ENCODE data around the gene GNG10. TPM values are rescaled to one million over a fixed set of nuclear protein-coding genes. Genes with fewer than 3 reads are reported as not detected.
"Not testable (repeated sequence)": the region's sequence is repeated elsewhere in the genome, so short reads cannot be mapped to it uniquely, and the experiment has no call there.

GNG10 gene
- total RNA-seq, 2 experiments from 2014 or later, result 14.3 to 17.2 TPM

- H3K27ac Mint-ChIP-seq, result peak overlapping the region; percentile 91
- intact Hi-C loops (cut with micrococcal nuclease), result loop anchor here (5.0 kb wide), 1 partner anchor 35 kb away; no protein-coding TSS in a partner anchor
- ATAC-seq (peak; percentile 29), DNase-seq (peak; percentile 49)
- H3K36me3 Mint-ChIP-seq (ENCODE audit: low read depth), result peaks cover 18% of the 10 kb centered on the region
- H3K27me3 Mint-ChIP-seq, result peaks cover 3% of the 10 kb centered on the region
- CTCF ChIA-PET, result interaction anchor here (0.9 kb wide), 1 partner anchor 64 kb away, joined by 5 read pairs; no protein-coding TSS in a partner anchor
- POLR2A ChIA-PET, result interaction anchor here (1.2 kb wide), 2 partner anchors 31 to 718 kb away, joined by 3 read pairs; partner anchors contain the start of genes DNAJC25 and HSDL2
- H3K9me3 Mint-ChIP-seq, result no peaks in the 10 kb centered on the region
- peaks cover 33% of the 10 kb centered on the region for H3K4me1 Mint-ChIP-seq (ENCODE audit: low read depth)
- TF ChIP-seq CTCF (IDR thresholded peaks at IDR 0.05), result no peak
- peak overlapping the region; percentile 93 for H3K4me3 Mint-ChIP-seq
Measured at GRCh38 chr9:111661802-111662521, 557 bp downstream of the GNG10 start.

- Mint-ChIP-seq H3K36me3 (ENCODE audit: low read depth) (peaks cover 23% of the 10 kb centered on the region), H3K27me3 (peaks cover 3% of the 10 kb centered on the region), H3K9me3 (no peaks in the 10 kb centered on the region), H3K27ac (peak overlapping the region; percentile 91), H3K4me3 (peak overlapping the region; percentile 93), H3K4me1 (ENCODE audit: low read depth) (peaks cover 33% of the 10 kb centered on the region)
- intact Hi-C loops (cut with micrococcal nuclease), result loop anchor here (5.0 kb wide), 1 partner anchor 35 kb away; no protein-coding TSS in a partner anchor
- CTCF ChIA-PET, result interaction anchor here (0.9 kb wide), 1 partner anchor 64 kb away, joined by 5 read pairs; no protein-coding TSS in a partner anchor
- peak; percentile 32 for DNase-seq
- POLR2A ChIA-PET, result interaction anchor here (1.2 kb wide), 2 partner anchors 31 to 717 kb away, joined by 3 read pairs; partner anchors contain the start of genes DNAJC25 and HSDL2
- no peak for ATAC-seq
- TF ChIP-seq CTCF (IDR thresholded peaks at IDR 0.05), result no peak
Measured at GRCh38 chr9:111662576-111663300, 1.3 kb downstream of the GNG10 start.

DNA sequence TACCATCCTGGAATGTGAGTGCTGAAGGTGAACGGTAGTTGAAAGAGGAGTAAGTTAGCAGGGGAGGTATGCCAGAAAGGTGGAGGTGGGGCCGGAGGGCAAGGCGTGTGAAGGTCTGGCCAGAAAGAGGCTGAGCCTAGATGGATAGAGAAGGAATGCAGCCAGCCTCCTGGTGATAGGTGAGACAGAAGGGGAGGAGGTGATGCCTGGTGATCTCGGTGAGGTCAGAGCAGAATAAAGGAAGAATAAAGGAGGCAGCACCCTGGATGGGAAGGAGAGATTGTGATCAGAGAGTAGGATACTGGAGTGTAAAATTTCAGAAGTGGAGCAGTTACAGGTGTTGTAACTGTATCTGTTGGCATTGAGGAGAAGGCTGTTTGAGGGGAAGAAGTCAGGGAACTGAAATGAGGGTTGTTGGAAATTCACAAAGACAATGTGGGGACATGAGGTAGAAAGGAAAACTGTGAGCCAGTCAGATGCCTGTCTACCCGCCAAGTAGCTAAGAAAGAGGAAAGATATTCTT, 2.0 kb downstream of the GNG10 start:
- no peak for TF ChIP-seq CTCF (IDR thresholded peaks at IDR 0.05)
- peaks cover 23% of the 10 kb centered on the region for H3K36me3 Mint-ChIP-seq (ENCODE audit: low read depth)
- POLR2A ChIA-PET, result interaction anchor here (0.6 kb wide), 1 partner anchor 52 kb away, joined by 3 read pairs; no protein-coding TSS in a partner anchor
- H3K9me3 Mint-ChIP-seq, result no peaks in the 10 kb centered on the region
- H3K4me1 Mint-ChIP-seq (ENCODE audit: low read depth), result peaks cover 31% of the 10 kb centered on the region
- peak overlapping the region; percentile 93 for H3K4me3 Mint-ChIP-seq
- peaks cover 3% of the 10 kb centered on the region for H3K27me3 Mint-ChIP-seq
- peak overlapping the region; percentile 91 for H3K27ac Mint-ChIP-seq
- intact Hi-C loops (cut with micrococcal nuclease), result loop anchor here (5.0 kb wide), 1 partner anchor 36 kb away; no protein-coding TSS in a partner anchor
- CTCF ChIA-PET, result no interaction called here
- DNase-seq, result no peak
- ATAC-seq, result no peak

- POLR2A ChIA-PET, result no interaction called here
- Mint-ChIP-seq H3K9me3 (no peaks in the 10 kb centered on the region), H3K4me1 (ENCODE audit: low read depth) (peaks cover 16% of the 10 kb centered on the region), H3K36me3 (ENCODE audit: low read depth) (peaks cover 28% of the 10 kb centered on the region), H3K27ac (no peak overlapping the region), H3K27me3 (no peaks in the 10 kb centered on the region), H3K4me3 (no peak overlapping the region)
- CTCF ChIA-PET, result interaction anchor here (0.9 to 1.1 kb wide), 2 partner anchors 12 to 46 kb away, joined by 3 read pairs; no protein-coding TSS in a partner anchor
- intact Hi-C loops (cut with micrococcal nuclease), result no loop called here
- TF ChIP-seq CTCF (IDR thresholded peaks at IDR 0.05), result no peak
- no peak for DNase-seq
- no peak for ATAC-seq
Measured at GRCh38 chr9:111668026-111668573, 6.7 kb downstream of the GNG10 start.

DNA sequence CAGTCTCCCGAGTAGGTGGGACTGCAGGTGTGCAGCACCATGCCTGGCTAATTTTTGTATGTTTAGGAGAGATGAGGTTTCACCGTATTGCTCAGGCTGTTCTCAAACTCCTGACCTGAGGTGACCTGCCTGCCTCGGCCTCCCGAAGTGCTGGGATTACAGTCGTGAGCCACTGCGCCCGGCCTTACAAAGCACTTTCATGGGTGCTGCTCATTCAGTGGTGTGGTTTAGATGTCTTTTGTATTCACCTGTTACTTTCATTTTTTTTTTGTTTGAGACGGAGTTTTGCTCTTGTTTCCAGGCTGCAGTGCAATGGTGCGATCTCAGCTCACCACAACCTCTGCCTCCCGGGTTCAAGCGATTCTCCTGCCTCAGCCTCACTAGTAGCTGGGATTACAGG, 7.2 kb downstream of the GNG10 start:
- peaks cover 11% of the 10 kb centered on the region for H3K4me1 Mint-ChIP-seq (ENCODE audit: low read depth)
- POLR2A ChIA-PET; ATAC-seq; intact Hi-C loops (cut with micrococcal nuclease); H3K4me3 Mint-ChIP-seq; DNase-seq; H3K27me3 Mint-ChIP-seq; H3K27ac Mint-ChIP-seq; CTCF ChIA-PET; H3K9me3 Mint-ChIP-seq: not testable (repeated sequence)
- peaks cover 23% of the 10 kb centered on the region for H3K36me3 Mint-ChIP-seq (ENCODE audit: low read depth)

All from activated CD8-positive, alpha-beta T cell treated with anti-CD3 and anti-CD28 coated beads for 36 hours (primary cell).